ENCODE data around the gene HINFP.

DNA sequence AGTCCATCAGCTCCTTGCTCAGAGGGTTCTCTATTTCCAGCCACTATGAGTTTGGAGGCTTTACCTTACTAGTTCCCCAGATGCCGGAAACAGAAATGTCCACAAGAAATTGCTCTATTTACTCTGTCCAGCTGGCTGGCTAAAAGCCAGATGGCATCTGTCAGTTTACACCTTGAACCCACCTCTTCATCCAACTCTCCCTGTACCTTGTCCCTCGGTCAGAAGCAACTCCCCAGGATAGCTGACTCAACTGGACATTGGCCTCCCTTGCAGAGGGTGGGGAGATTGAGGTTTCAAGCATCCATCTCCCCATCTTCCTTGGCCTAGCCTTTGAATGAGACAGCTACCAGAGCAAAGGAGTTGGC, 12.5 kb upstream of the HINFP start:
- TF ChIP-seq, protein P1, sequence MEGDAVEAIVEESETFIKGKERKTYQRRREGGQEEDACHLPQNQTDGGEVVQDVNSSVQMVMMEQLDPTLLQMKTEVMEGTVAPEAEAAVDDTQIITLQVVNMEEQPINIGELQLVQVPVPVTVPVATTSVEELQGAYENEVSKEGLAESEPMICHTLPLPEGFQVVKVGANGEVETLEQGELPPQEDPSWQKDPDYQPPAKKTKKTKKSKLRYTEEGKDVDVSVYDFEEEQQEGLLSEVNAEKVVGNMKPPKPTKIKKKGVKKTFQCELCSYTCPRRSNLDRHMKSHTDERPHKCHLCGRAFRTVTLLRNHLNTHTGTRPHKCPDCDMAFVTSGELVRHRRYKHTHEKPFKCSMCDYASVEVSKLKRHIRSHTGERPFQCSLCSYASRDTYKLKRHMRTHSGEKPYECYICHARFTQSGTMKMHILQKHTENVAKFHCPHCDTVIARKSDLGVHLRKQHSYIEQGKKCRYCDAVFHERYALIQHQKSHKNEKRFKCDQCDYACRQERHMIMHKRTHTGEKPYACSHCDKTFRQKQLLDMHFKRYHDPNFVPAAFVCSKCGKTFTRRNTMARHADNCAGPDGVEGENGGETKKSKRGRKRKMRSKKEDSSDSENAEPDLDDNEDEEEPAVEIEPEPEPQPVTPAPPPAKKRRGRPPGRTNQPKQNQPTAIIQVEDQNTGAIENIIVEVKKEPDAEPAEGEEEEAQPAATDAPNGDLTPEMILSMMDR (IDR thresholded peaks at IDR 0.05; ENCODE audit: insufficient read depth, low read length) = no peak
- TF ChIP-seq POLR2AphosphoS5 (IDR thresholded peaks at IDR 0.05; ENCODE audit: low read depth) = no peak
- TF ChIP-seq GABPA (IDR thresholded peaks at IDR 0.05; ENCODE audit: low read depth) = no peak

All from HL-60 (cell line).